ENCODE data around the gene TIMM17B. TPM values are rescaled to one million over a fixed set of nuclear protein-coding genes. Genes with fewer than 3 reads are reported as not detected.

The TIMM17B gene
- total RNA-seq, result 10 to 100 TPM; 14.3 to 27.3 (median 22.9) TPM

DNA sequence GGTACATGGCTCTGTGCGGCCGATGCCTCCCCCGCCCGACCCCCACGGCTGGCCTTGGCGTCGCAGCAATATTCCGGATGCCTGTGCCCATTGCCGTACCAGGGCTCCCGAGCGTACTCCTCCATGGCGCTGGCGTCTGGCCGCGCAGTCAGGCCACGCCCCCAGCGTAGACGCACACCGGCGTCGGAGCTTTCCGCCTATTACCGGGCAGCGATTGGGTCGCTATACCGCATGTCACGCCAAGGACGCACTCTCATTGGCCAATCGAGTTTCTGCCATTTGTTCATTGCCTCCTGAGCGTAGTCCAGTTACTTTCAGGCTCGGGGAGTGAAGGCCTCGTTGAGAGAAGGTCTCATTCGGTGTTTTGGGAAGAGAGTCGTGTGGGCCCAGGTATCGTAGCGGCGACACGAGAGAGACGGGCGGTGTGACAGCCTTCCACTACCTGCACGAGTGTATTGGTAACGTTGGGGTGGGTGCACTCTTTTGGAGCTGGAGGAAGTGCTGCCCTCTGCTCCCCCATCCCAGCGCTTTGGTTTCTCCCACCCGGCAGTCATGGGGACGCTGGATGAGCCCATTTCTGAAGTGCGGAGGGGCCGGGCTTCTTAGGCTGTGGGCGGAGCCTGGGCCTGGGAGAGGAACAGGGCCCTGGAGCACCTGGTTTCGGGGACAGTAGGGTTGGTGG lies at the start of gene TIMM17B, which contains the start of gene PQBP1:
TSS of gene TIMM17B (minus strand) at position 144 of the 682 bp plus-strand sequence. CDS start at position 125, 19 bp downstream.
TSS of gene PQBP1 (plus strand) at position 306 of the 682 bp plus-strand sequence. CDS start 580 bp downstream, outside the sequence.
- TF ChIP-seq, protein P1, sequence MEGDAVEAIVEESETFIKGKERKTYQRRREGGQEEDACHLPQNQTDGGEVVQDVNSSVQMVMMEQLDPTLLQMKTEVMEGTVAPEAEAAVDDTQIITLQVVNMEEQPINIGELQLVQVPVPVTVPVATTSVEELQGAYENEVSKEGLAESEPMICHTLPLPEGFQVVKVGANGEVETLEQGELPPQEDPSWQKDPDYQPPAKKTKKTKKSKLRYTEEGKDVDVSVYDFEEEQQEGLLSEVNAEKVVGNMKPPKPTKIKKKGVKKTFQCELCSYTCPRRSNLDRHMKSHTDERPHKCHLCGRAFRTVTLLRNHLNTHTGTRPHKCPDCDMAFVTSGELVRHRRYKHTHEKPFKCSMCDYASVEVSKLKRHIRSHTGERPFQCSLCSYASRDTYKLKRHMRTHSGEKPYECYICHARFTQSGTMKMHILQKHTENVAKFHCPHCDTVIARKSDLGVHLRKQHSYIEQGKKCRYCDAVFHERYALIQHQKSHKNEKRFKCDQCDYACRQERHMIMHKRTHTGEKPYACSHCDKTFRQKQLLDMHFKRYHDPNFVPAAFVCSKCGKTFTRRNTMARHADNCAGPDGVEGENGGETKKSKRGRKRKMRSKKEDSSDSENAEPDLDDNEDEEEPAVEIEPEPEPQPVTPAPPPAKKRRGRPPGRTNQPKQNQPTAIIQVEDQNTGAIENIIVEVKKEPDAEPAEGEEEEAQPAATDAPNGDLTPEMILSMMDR (IDR thresholded peaks at IDR 0.05; ENCODE audit: low read depth), result no peak

DNA sequence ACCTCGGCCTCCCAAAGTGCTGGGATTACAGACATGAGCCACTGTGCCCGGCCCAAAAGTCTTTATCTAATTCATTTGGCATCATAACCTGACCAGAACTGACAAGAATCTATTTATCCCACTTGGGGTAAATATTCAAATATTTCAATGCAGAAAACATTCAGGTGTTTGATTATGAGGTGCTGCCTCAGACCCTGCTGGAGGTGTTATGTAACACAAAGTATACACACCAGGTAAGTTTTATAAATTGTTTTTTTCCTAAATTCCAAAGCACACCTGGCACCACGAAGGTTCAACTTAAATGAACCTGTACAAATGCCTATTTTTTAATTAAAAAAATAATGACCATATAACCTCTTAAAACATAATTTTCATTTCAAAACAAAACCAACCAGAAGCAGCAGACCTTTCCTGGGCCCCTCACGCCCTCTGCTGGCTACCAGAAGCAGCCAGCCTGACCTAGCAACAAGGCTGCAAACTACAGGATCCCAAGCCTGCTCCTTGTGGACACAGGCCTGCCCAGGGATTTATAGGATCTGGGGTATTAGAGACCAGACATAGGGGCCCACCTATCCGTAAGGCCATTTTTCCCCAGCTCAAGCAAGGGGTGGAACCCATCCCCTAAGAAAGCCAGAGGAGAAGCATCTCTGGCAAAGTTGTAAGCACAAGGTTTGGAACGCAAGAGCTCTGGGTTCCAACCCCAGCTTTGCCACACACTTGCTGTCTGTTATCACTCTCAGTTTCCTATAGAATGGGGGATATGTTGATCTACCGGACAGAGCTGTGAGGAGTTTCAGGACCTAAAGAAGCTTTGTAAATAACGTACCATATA lies 48.2 kb upstream of the TIMM17B start:
- TF ChIP-seq, protein P1 (IDR thresholded peaks at IDR 0.05; ENCODE audit: low read depth), result no peak

DNA sequence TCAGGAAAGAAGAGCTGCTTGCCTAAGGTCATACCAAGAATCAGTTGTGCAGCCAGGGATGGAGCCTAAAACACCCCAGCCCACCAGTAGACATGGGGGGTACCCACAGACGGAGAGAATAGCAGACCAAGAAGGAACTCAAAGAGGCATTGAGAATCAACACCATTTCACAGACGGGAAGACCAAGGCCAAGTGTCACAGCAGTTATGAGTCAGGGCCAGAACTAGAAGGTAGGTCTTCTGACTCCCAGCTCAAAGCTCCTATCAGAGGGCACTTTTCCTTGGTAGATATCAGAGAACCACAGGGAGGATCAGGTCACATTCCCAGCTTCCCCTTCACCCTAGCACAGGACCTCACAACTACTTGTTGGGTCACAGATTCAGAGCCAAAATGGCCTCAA lies 45.3 kb upstream of the TIMM17B start:
- TF ChIP-seq, protein P1 (IDR thresholded peaks at IDR 0.05; ENCODE audit: low read depth), result no peak

- TF ChIP-seq, protein P1 (IDR thresholded peaks at IDR 0.05; ENCODE audit: low read depth), result no peak
Measured at GRCh38 chrX:48940404-48940955, 42.9 kb upstream of the TIMM17B start.

GRCh38 chrX:48939524-48940228 lies 42.1 kb upstream of the TIMM17B start:
- TF ChIP-seq, protein P1 (IDR thresholded peaks at IDR 0.05; ENCODE audit: low read depth), result no peak

- TF ChIP-seq, protein P1 (IDR thresholded peaks at IDR 0.05; ENCODE audit: low read depth), result no peak
Measured at GRCh38 chrX:48938721-48939425, 41.3 kb upstream of the TIMM17B start.

Data from subcutaneous adipose tissue (tissue), 4 donors.